HG02981 (cell line): ENCODE measurements around the gene FOXJ1.

Experiments used
- ATAC-seq: cut with Tn5 transposase; IDR thresholded peaks from one replicate; pipeline ENCODE4 v1.9.1; 2021; ENCODE audit warnings: mild to moderate bottlenecking, moderate library complexity; ENCODE audit not compliant: unreplicated experiment

The FOXJ1 gene

DNA sequence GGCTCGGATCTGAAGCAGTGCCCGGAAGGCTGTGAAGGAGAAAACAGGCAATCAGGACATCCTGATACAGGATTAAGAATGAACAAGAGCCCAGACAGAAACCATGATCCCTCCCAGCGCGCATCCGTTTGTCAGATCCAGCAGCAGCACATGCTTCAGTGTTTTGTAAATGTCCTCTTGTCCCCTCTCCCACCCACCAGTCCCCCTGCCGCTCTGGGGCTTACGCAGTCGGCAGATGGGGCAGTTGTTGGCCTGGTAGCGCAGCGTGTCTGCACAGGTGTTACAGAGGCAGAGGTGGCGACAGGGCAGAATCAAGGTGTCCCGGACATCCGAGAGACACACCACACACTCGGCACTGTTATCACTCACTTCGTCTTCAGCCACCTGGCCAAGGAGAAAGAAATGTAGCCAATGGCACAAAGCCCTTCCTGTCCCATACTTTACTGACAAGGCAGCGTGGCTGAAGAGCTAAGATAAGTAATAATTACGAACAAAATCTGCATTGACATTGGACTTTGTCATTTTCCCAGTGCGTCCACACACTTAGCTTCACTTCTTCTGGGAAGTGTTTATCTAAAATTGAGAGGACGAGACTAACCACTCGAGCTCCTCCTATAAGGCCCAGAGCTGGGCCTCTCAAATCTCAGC, 20.7 kb upstream of the FOXJ1 start:
- no peak for ATAC-seq

DNA sequence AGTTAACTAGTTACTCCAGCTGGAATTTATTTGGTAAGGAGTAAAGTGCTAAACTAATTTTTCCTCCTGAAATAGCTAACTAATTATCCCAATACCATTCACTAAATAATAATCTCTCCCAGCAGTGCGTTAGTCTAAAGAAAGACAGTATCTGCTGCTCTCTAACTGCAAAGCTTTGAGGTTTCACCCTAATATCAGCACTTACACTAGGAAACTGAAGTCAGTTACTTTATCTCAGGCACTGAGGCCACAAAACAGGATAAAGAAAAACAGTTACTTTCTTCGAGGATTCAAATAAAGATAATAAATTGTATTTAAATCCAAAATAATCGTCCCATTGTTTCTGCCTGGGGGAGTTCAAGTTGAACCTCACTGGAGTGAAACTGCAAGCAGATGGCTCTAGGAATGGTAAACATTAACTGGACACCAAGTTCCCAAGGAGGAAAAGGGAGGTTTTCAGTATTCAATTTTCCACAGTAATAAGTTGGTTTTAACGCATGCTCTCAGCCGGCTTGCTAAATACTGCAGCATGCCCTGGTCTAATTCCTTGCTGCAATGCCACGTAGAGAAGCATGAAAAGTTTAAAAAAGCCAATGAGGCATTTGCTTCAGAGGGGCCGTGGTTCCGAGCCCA, 20.0 kb upstream of the FOXJ1 start:
- ATAC-seq: no peak

DNA sequence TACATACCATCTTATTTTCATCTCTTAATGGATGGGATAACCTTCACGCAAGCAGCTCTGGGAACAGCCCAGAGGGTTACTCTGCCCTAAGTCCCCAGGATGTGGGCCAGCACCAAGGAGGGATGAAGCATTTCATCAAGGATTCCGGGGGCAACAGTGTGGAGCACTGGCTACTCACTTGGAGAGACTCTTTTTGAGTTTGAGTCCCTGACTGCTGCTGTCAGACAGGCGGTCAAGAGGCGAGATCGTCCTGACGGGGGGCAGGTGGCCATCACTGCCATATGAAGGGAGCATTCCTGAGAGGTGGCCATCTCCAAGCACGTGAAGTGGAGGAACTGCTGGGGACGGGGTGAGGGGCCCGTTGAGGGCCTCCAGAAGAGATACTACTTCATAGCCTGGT, 18.1 kb upstream of the FOXJ1 start:
- ATAC-seq: no peak

DNA sequence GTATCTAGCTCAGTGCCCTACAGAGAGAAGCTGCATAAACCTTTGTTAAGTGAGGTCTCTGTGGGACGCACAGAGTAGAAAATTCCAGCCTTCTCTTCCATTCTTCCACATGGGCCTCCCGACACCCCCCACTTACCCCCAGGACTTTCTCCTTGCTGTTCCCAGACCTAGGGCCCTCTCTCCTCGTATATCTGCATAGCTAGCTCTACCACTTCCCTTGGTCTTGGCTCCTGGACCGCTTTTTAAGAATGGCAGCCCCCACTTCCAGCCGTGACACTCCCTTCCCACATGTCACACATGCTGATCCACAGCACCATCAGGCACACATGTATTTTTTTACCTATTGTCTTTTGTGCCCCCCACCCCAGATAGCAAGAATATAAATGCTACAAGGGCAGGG, 16.7 kb upstream of the FOXJ1 start:
- ATAC-seq: no peak

DNA sequence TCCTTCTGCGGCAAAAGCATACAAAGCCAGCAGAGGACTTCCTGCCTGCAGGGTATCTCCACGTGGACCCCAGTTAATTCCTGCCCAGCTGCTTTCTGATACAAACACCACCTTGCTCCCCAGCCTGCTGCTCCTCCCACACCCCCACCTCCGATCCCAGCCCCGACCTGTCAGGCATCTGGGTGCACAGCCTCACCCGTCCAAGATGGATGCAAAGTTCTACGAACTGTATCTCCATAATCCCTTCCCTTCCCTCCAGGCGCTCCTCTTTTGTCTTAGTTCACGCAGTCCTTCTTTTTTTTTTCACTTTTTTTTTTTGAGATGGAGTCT, 15.6 kb upstream of the FOXJ1 start:
- no peak for ATAC-seq

DNA sequence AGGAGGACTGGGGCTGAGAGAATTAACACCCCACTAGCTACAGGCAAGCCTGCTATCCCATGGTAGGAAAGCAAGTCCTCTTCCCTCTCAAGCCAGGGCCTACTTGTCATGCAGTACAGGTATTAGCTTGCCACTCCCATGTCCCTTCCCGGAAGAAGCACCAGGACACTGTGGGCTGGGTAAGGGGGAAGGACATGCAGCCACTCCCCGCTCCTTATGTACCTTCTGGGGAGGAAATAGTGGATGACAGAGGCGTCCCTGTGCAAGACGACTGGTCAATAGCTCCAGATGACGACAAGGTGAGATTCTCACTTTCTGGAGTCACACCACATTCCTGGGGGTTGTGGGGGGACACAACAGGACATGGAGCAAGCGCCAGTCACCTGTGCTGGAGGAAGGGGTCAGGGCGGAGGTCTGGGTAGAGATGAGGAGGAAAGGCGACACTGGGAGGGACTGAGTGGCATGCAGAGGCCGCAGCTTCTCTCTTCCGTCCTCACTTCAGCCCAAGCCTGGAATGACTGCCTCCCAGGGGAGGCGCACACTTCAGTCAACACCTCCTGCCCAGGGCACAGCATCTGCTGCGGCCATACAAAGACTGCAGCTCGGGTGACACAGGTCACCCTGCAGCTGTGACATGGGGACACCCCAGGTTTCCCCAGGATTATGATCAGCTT, 15.1 kb upstream of the FOXJ1 start:
- no peak for ATAC-seq

DNA sequence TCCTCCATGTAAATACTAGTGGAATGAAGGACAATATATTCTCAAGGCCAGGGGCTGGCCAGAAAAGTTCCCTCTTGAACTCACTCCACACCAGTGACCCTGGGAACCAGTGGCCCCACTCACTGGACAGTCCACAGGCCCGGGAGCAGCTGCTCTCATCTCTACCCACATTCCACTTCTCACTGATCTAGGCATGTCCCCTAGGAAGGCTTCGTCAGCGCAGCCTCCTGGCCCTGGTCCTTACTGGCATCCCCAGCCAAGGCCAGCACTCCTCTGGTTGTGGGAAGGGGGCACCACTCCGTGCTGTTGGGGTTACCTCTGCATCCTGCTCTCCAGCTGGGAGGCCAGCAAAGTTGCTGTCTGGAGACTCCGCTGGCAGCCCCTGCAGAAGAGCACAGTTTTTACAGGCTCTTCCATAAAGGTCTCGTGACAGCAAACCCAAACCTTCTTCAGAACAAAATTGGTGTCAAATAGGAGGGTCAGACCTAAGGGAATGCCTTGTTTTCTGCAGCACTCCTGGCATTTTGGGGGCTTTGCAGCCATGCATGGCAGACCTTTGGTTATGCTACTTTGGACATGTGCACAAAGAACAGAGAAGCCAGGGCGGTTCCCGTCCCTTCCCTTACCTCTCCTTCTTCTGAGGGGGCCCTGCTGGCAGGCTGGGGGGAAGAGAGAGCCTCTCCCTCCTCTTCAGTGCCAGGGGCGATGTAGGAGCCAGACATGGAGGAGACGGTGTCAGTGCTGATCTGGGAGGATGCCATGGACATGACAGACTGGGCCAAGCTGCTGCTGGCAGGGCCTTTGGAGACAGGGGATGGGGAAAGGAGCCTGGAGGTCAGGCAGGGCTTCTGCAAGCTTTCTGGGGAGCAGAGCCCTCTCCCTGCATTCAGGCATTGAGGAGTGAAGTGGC, 14.1 kb upstream of the FOXJ1 start:
- no peak for ATAC-seq

DNA sequence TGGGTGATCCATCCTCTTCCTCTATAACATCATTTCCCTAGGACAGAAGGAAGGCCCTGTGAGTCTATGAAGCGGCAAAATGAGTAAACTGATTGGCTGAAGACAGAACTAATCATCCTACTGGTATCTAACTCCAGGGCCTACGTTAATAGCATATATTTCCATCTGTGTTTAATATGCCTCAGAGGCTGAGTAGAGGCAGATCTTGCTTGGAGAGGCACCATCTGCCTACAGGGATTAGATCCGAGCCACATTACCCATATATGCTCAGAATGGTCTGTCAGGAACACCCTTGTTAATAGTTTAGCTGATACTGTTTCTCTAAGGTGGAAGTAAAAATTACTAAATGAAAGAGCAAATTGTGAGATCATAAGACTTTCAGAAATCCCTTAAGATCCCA, 13.2 kb upstream of the FOXJ1 start:
- no peak for ATAC-seq

DNA sequence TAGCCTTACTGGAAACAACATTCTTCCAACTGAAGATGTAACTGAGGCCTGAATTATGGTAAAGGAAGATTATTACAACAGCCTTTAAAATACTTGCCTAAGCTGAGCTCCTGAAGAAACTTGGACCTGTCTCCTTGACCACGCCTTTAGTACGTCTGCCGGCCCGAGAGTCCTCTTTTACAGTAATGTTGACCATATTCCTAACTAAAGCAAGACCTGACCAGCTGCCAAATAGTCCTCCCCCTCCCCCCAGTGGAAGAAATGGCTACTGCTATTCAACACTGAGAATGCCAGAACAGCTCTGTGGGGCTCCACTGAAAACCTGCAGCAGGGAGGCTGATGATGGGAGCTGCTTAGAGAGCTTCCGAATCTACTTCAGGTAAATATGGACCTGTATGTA, 12.6 kb upstream of the FOXJ1 start:
- ATAC-seq: no peak

DNA sequence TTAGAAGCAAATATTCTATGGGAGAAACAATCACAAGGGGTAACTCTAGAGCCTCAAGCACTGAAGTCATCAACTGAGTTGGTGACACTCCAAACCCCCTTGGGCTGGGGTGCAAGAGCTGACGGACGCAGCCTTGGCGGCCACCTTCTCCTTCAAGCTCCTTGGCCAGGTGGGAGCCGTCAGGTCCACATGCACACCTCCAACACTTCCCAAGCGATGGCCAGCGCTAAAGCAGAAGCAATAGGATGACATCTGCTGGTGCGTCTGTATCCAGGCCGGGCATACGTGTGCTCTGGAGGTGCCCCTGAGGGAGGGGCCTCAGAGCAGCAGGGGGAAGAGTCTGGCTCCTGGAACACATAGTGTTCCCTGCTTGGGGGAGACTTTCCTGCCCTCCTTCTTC, 12.2 kb upstream of the FOXJ1 start:
- no peak for ATAC-seq

DNA sequence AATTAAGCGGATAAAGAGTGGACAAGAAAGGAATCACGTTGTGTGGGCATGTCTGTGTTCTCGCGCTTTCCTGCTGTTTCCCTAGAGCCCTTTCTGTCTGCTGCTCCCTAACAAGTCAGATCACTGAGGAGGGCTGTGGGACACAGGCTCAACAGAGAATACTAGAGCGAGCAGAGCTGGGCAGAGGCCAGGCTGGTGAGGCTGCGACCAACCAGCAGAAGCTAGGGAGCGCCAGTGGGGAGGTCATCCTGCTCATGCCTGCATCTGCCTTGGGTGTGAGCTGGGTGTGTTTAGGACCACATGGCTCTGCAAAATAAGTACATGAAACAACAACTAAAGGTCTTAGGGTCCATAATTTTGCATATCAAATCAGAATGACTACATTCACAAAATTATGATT, 11.5 kb upstream of the FOXJ1 start:
- no peak for ATAC-seq

DNA sequence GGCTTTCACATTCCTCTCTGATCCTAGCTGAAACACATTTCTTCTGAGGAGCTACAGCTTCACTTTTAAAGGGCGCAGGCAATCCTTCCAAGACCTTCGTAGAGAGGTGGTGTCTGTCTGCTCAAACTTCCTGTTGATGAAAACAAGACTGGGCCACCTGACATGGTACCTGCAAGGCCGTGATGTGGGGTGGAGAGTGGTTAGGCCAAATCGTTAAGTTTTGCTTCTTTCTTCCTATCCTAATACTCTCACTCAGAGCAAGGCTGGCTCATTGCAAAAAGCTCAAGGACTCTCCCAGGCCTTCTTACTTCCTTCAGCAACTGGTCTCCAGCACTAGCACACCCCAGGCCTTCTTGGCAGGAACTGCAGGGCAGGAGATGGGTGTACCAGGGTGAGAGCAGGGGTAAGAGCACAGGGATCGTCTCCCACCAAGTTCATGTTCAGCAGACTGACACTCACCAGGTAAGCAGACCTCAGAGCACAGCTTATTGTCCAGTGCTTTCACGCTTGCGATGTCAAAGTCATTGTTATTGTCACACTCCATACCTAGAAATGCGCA, 10.9 kb upstream of the FOXJ1 start:
- ATAC-seq: no peak

DNA sequence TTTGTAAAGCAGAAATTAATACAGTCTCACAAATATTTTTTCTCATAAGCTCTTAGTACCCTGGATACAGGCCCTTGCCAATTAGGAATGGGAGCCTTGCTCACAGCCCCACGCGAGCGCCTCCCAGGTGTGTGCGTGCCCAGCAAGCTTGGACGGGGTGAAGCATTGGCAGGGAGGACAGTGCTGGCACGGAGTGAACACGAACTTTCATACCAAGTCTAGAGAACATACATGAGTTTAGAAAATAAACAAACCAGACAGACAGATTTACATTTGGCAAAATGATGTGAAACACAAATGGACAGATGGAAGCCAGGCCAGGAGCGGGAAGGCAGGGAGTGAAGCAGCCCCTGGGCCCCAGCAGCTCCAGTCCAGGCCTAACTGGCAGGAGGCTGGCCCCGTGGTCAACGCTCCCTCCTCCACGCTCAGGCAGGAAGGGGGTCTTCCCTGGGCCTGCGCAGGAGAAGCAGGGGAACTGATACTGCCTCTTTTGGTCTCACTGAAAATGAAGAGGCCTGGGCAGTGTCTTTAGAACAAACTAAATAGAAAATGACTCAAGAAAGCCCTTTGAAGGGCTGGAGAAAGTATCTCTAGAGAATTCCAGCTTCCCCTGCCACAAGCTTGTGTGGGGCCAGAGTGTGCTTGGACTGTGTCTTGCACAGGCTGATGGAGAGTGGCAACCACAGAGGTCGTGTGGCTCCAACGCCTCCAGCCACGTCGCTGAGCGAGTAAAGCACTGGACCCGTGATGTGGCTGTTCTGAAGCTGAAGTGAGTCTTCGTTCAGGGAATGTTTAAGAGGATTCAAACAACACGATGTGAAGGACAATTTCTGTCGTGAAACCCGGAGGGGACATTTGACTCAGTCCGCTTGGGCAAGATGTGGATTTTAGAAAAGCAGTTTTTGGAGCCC, 9.9 kb upstream of the FOXJ1 start:
- ATAC-seq: no peak

DNA sequence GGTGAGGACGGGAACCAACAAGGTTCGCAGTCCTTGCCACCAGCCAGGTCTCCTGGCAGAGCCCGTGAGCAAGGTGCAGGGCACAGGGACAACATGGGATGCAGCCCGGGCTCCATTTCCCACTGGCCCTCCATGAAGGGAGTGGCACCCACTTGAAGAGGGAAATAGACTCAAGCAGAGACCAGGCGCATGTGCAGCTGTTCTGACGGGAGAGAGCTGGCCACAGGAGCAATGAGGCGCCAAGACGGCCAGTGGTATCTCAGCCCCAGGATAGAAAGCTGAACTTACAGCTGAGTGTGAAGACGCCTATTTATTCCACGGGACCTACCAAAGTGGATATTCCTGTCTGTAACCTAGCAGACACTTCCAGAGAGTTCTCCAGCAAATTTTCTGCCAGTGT, 8.2 kb upstream of the FOXJ1 start:
- no peak for ATAC-seq

DNA sequence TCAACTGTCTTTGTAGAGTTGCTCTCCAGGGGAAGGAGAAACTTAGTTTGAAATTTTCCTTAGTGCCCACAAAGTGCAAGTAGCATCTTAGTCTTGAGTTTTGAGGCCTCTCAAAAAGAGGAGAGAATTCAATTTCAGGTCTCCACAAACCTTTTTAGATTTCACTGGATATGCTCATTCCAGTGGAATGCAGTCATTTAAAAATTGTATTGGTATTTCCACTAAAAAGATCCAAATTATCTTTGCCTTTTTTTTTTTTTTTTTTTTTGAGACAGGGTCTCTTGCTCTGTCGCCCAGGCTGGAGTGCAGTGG, 6.9 kb upstream of the FOXJ1 start:
- ATAC-seq: no peak

DNA sequence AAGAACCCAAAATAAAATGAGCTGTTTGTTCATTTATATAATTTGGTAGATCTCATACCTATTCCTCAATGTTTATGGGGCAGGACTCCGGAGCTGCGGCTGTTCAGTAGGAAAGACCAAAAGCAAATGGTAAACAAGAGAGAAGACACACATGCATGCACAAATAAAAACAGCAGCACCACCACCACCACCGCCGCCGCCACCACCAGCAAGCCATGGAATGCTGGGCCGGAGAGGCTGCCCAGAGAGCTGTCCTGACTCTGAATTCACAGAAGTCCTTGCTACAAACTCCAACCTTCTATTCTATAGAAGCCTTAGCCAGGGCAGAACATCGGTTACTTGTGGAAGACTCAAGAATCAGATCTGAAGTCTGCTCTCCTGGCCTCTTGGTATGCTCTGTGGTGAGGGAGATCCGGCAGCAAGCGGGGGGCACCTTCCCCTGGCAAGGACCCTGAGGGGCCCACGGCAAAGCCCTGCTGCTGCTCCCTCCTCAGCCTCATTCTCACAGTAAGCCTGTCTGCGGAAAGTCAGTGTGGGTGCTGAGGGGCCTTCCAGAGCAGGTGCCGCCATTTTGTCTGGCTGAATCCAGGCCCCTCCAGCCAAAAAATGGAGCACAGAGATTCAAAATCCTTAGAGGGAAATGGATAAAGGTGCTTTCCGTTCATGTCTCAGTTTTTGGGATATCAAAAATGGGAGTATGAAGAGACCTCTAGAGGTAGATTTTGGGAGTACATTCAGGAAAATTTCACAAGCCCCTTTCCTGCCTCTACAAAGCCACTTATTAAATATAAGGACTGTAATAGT, 6.4 kb upstream of the FOXJ1 start:
- ATAC-seq: no peak

DNA sequence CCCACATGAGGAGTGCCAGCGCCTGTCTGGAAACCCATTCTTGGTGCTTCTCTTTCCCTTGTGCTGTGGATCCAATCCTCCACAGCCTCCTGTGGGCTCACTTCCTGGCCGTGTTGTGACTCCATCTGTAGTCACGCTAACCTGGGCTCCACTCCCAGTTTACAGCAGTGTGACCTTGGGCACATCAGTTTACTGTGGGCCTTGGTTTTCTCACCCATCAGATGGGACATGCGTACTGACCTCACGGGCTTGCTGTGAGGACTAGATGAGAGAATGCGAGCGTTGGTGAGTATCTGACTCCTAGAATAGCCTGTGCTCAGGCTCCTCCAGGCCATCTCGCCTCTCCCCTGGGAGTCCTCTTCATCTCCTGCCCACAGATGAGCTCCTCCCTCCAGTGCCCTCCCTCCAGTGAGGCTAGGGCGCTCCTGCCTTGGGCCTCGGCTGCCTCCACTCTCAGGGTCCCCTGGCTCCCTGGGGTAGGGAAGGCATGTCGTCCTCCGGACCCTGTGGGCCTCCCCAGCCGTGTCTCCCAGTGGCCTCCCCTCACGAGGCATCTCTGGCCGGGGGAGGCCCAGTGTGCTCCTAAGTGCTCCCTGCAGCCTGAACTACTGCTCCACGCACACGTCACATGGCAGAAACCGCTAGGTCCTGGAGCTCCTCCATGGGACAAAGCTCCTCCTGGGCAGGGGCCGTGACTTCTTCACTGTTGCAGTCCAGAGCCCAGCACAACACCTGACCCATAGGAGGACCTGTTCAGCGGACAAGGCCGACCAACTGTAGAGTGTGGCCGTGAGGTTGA, 5.2 kb upstream of the FOXJ1 start:
- no peak for ATAC-seq

DNA sequence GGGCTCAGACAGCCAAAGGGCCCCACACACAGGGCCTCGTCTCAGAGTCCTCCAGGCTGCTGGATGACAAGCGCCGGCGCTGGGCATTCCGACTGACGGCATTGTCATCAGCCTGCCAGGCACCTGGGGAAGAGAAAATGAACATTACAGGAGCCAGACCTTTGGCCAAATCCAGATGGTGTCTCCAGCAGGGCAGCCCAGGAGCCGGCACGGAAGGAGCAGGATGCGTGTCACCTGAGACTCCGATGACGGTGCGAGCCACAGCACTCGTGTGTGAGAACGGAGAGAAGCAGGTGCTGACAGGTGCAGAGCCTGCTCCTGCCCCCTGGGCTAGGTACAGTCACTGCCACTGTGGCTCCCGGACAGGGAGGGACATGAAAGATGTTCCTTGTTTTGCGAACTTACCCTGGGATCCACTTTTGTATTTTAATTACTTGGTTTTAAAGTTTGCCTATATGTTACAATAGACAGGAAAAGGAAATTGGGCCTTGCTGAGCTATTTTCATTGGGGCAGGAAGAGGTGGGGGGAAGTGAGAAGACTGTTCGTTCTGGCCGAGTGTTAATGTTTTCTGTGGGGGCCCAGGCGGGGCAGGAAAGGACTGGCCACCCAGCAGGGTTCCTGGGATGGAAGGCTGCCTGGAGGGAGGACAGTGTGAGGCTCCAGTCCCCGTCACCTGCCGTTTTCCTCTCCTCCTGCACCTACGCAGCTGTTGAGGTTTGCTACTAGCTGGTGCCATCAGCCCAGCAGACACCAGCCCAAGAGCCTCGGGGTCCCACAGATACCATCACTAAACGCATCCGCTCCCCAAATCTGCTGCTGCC, 4.4 kb upstream of the FOXJ1 start:
- no peak for ATAC-seq
